ENCODE data around the gene PADI1.

The PADI1 gene

GRCh38 chr1:17218939-17219338, 14.0 kb downstream of the PADI1 start:
- Histone ChIP-seq H3K27me3 (ENCODE audit: insufficient read depth, low read length) (peaks cover 9% of the 10 kb centered on the region), H2AFZ (ENCODE audit: low read depth, low read length) (no peak overlapping the region), H3K4me1 (ENCODE audit: insufficient read depth, low read length) (no peaks in the 10 kb centered on the region)

GRCh38 chr1:17220287-17220686, 15.4 kb downstream of the PADI1 start:
- no peaks in the 10 kb centered on the region for H3K9me3 ChIP-seq (ENCODE audit: low read length)
- H3K27me3 ChIP-seq (ENCODE audit: insufficient read depth, low read length): peaks cover 4% of the 10 kb centered on the region
- no peak overlapping the region for H2AFZ ChIP-seq (ENCODE audit: low read depth, low read length)
- H3K4me1 ChIP-seq (ENCODE audit: insufficient read depth, low read length): no peaks in the 10 kb centered on the region
- H3K36me3 ChIP-seq (ENCODE audit: insufficient read depth, low read length): no peaks in the 10 kb centered on the region
- no peak overlapping the region for H3K4me3 ChIP-seq (ENCODE audit: low read length)

More at GRCh38 chr1:17218939-17219338, 14.0 kb downstream of the PADI1 start:
- H3K36me3 ChIP-seq (ENCODE audit: insufficient read depth, low read length): no peaks in the 10 kb centered on the region
- no peak overlapping the region for H3K4me3 ChIP-seq (ENCODE audit: low read length)
- H3K9me3 ChIP-seq (ENCODE audit: low read length): no peaks in the 10 kb centered on the region

- H3K4me1 ChIP-seq (ENCODE audit: insufficient read depth, low read length): no peaks in the 10 kb centered on the region
- no peaks in the 10 kb centered on the region for H3K27me3 ChIP-seq (ENCODE audit: insufficient read depth, low read length)
- H3K36me3 ChIP-seq (ENCODE audit: insufficient read depth, low read length): no peaks in the 10 kb centered on the region
- H3K4me3 ChIP-seq (ENCODE audit: low read length): no peak overlapping the region
- H3K9me3 ChIP-seq (ENCODE audit: low read length): no peaks in the 10 kb centered on the region
- no peak overlapping the region for H2AFZ ChIP-seq (ENCODE audit: low read depth, low read length)
These were observed 17.6 kb downstream of the PADI1 start for GRCh38 chr1:17222557-17222956.

- Histone ChIP-seq H3K36me3 (ENCODE audit: insufficient read depth, low read length) (no peaks in the 10 kb centered on the region), H3K4me1 (ENCODE audit: insufficient read depth, low read length) (no peaks in the 10 kb centered on the region), H3K27me3 (ENCODE audit: insufficient read depth, low read length) (no peaks in the 10 kb centered on the region), H3K4me3 (ENCODE audit: low read length) (no peak overlapping the region), H2AFZ (ENCODE audit: low read depth, low read length) (no peak overlapping the region), H3K9me3 (ENCODE audit: low read length) (no peaks in the 10 kb centered on the region)
These were observed 19.5 kb downstream of the PADI1 start for GRCh38 chr1:17224434-17224833.

- H3K36me3 ChIP-seq (ENCODE audit: insufficient read depth, low read length): no peaks in the 10 kb centered on the region
- H3K9me3 ChIP-seq (ENCODE audit: low read length): no peaks in the 10 kb centered on the region
- no peaks in the 10 kb centered on the region for H3K27me3 ChIP-seq (ENCODE audit: insufficient read depth, low read length)
- H3K4me3 ChIP-seq (ENCODE audit: low read length): no peak overlapping the region
- no peaks in the 10 kb centered on the region for H3K4me1 ChIP-seq (ENCODE audit: insufficient read depth, low read length)
- H2AFZ ChIP-seq (ENCODE audit: low read depth, low read length): no peak overlapping the region
These were observed 20.2 kb downstream of the PADI1 start for GRCh38 chr1:17225140-17225539.

- Histone ChIP-seq H3K36me3 (ENCODE audit: insufficient read depth, low read length) (no peaks in the 10 kb centered on the region), H3K4me1 (ENCODE audit: insufficient read depth, low read length) (no peaks in the 10 kb centered on the region), H3K4me3 (ENCODE audit: low read length) (no peak overlapping the region), H2AFZ (ENCODE audit: low read depth, low read length) (no peak overlapping the region), H3K9me3 (ENCODE audit: low read length) (no peaks in the 10 kb centered on the region), H3K27me3 (ENCODE audit: insufficient read depth, low read length) (no peaks in the 10 kb centered on the region)
These were observed 22.5 kb downstream of the PADI1 start for GRCh38 chr1:17227358-17227915.

GRCh38 chr1:17228619-17229018, 23.7 kb downstream of the PADI1 start:
- Histone ChIP-seq H2AFZ (ENCODE audit: low read depth, low read length) (no peak overlapping the region), H3K9me3 (ENCODE audit: low read length) (no peaks in the 10 kb centered on the region), H3K36me3 (ENCODE audit: insufficient read depth, low read length) (no peaks in the 10 kb centered on the region), H3K27me3 (ENCODE audit: insufficient read depth, low read length) (no peaks in the 10 kb centered on the region), H3K4me1 (ENCODE audit: insufficient read depth, low read length) (no peaks in the 10 kb centered on the region), H3K4me3 (ENCODE audit: low read length) (no peak overlapping the region)

GRCh38 chr1:17229379-17229778, 24.5 kb downstream of the PADI1 start:
- H3K9me3 ChIP-seq (ENCODE audit: low read length): no peaks in the 10 kb centered on the region
- H3K4me3 ChIP-seq (ENCODE audit: low read length): no peak overlapping the region
- no peaks in the 10 kb centered on the region for H3K4me1 ChIP-seq (ENCODE audit: insufficient read depth, low read length)
- H3K27me3 ChIP-seq (ENCODE audit: insufficient read depth, low read length): no peaks in the 10 kb centered on the region
- H2AFZ ChIP-seq (ENCODE audit: low read depth, low read length): no peak overlapping the region
- no peaks in the 10 kb centered on the region for H3K36me3 ChIP-seq (ENCODE audit: insufficient read depth, low read length)

- Histone ChIP-seq H3K4me3 (ENCODE audit: low read length) (no peak overlapping the region), H3K9me3 (ENCODE audit: low read length) (no peaks in the 10 kb centered on the region), H3K4me1 (ENCODE audit: insufficient read depth, low read length) (no peaks in the 10 kb centered on the region), H3K36me3 (ENCODE audit: insufficient read depth, low read length) (no peaks in the 10 kb centered on the region), H2AFZ (ENCODE audit: low read depth, low read length) (no peak overlapping the region), H3K27me3 (ENCODE audit: insufficient read depth, low read length) (no peaks in the 10 kb centered on the region)
These were observed 25.2 kb downstream of the PADI1 start for GRCh38 chr1:17230106-17230505.

- Histone ChIP-seq H3K9me3 (ENCODE audit: low read length) (no peaks in the 10 kb centered on the region), H3K27me3 (ENCODE audit: insufficient read depth, low read length) (no peaks in the 10 kb centered on the region), H2AFZ (ENCODE audit: low read depth, low read length) (no peak overlapping the region), H3K4me1 (ENCODE audit: insufficient read depth, low read length) (no peaks in the 10 kb centered on the region), H3K36me3 (ENCODE audit: insufficient read depth, low read length) (no peaks in the 10 kb centered on the region), H3K4me3 (ENCODE audit: low read length) (no peak overlapping the region)
These were observed 25.9 kb downstream of the PADI1 start for GRCh38 chr1:17230671-17231310.

GRCh38 chr1:17232759-17233661, 28.1 kb downstream of the PADI1 start:
- H3K36me3 ChIP-seq (ENCODE audit: insufficient read depth, low read length): no peaks in the 10 kb centered on the region
- no peak overlapping the region for H3K4me3 ChIP-seq (ENCODE audit: low read length)
- H3K9me3 ChIP-seq (ENCODE audit: low read length): no peaks in the 10 kb centered on the region
- H3K27me3 ChIP-seq (ENCODE audit: insufficient read depth, low read length): no peaks in the 10 kb centered on the region
- H3K4me1 ChIP-seq (ENCODE audit: insufficient read depth, low read length): no peaks in the 10 kb centered on the region
- H2AFZ ChIP-seq (ENCODE audit: low read depth, low read length): no peak overlapping the region

- Histone ChIP-seq H3K36me3 (ENCODE audit: insufficient read depth, low read length) (no peaks in the 10 kb centered on the region), H2AFZ (ENCODE audit: low read depth, low read length) (no peak overlapping the region), H3K4me1 (ENCODE audit: insufficient read depth, low read length) (no peaks in the 10 kb centered on the region), H3K9me3 (ENCODE audit: low read length) (no peaks in the 10 kb centered on the region), H3K4me3 (ENCODE audit: low read length) (no peak overlapping the region), H3K27me3 (ENCODE audit: insufficient read depth, low read length) (no peaks in the 10 kb centered on the region)
These were observed 28.9 kb downstream of the PADI1 start for GRCh38 chr1:17233675-17234320.

GRCh38 chr1:17234405-17234804, 29.5 kb downstream of the PADI1 start:
- no peaks in the 10 kb centered on the region for H3K4me1 ChIP-seq (ENCODE audit: insufficient read depth, low read length)
- H3K36me3 ChIP-seq (ENCODE audit: insufficient read depth, low read length): no peaks in the 10 kb centered on the region
- H3K27me3 ChIP-seq (ENCODE audit: insufficient read depth, low read length): no peaks in the 10 kb centered on the region
- H2AFZ ChIP-seq (ENCODE audit: low read depth, low read length): no peak overlapping the region
- H3K4me3 ChIP-seq (ENCODE audit: low read length): no peak overlapping the region
- H3K9me3 ChIP-seq (ENCODE audit: low read length): no peaks in the 10 kb centered on the region

All from neuron (in vitro differentiated cells).